ENCODE data around the gene CACNA2D3.

Gene CACNA2D3

GRCh38 chr3:54517424-54517823, 395.1 kb downstream of the CACNA2D3 start:
- Mint-ChIP-seq H3K9me3 (ENCODE audit: low read depth) (no peaks in the 10 kb centered on the region), H3K36me3 (no peaks in the 10 kb centered on the region), H3K27me3 (no peaks in the 10 kb centered on the region), H3K4me3 (no peak overlapping the region), H3K4me1 (ENCODE audit: low read depth) (no peaks in the 10 kb centered on the region), H3K27ac (no peak overlapping the region)

GRCh38 chr3:54518011-54518675, 395.8 kb downstream of the CACNA2D3 start:
- Mint-ChIP-seq H3K36me3 (no peaks in the 10 kb centered on the region), H3K27me3 (no peaks in the 10 kb centered on the region), H3K4me3 (no peak overlapping the region), H3K4me1 (ENCODE audit: low read depth) (no peaks in the 10 kb centered on the region), H3K27ac (no peak overlapping the region), H3K9me3 (ENCODE audit: low read depth) (peaks cover under 1% of the 10 kb centered on the region)

- peaks cover 14% of the 10 kb centered on the region for H3K9me3 Mint-ChIP-seq (ENCODE audit: low read depth)
- H3K4me3 Mint-ChIP-seq = no peak overlapping the region
- H3K27ac Mint-ChIP-seq = no peak overlapping the region
Measured at GRCh38 chr3:54519493-54519892, 397.1 kb downstream of the CACNA2D3 start.

GRCh38 chr3:54520060-54520459, 397.7 kb downstream of the CACNA2D3 start:
- no peaks in the 10 kb centered on the region for H3K36me3 Mint-ChIP-seq
- no peaks in the 10 kb centered on the region for H3K27me3 Mint-ChIP-seq
- peaks cover 14% of the 10 kb centered on the region for H3K9me3 Mint-ChIP-seq (ENCODE audit: low read depth)
- H3K27ac Mint-ChIP-seq = no peak overlapping the region
- no peak overlapping the region for H3K4me3 Mint-ChIP-seq
- no peaks in the 10 kb centered on the region for H3K4me1 Mint-ChIP-seq (ENCODE audit: low read depth)

More at GRCh38 chr3:54519493-54519892, 397.1 kb downstream of the CACNA2D3 start:
- Mint-ChIP-seq H3K4me1 (ENCODE audit: low read depth) (no peaks in the 10 kb centered on the region), H3K27me3 (no peaks in the 10 kb centered on the region), H3K36me3 (no peaks in the 10 kb centered on the region)

GRCh38 chr3:54527521-54527920, 405.2 kb downstream of the CACNA2D3 start:
- peaks cover 27% of the 10 kb centered on the region for H3K9me3 Mint-ChIP-seq (ENCODE audit: low read depth)
- peaks cover 2% of the 10 kb centered on the region for H3K27me3 Mint-ChIP-seq
- H3K27ac Mint-ChIP-seq = no peak overlapping the region
- H3K4me1 Mint-ChIP-seq (ENCODE audit: low read depth) = no peaks in the 10 kb centered on the region
- no peaks in the 10 kb centered on the region for H3K36me3 Mint-ChIP-seq
- no peak overlapping the region for H3K4me3 Mint-ChIP-seq

GRCh38 chr3:54527953-54528352, 405.6 kb downstream of the CACNA2D3 start:
- H3K27ac Mint-ChIP-seq = no peak overlapping the region
- H3K4me3 Mint-ChIP-seq = no peak overlapping the region
- no peaks in the 10 kb centered on the region for H3K36me3 Mint-ChIP-seq
- no peaks in the 10 kb centered on the region for H3K4me1 Mint-ChIP-seq (ENCODE audit: low read depth)
- H3K27me3 Mint-ChIP-seq = peaks cover 2% of the 10 kb centered on the region
- peaks cover 27% of the 10 kb centered on the region for H3K9me3 Mint-ChIP-seq (ENCODE audit: low read depth)

- H3K9me3 Mint-ChIP-seq (ENCODE audit: low read depth) = peaks cover 22% of the 10 kb centered on the region
- H3K4me3 Mint-ChIP-seq = no peak overlapping the region
- H3K36me3 Mint-ChIP-seq = no peaks in the 10 kb centered on the region
- no peaks in the 10 kb centered on the region for H3K4me1 Mint-ChIP-seq (ENCODE audit: low read depth)
- peaks cover 2% of the 10 kb centered on the region for H3K27me3 Mint-ChIP-seq
- H3K27ac Mint-ChIP-seq = no peak overlapping the region
Measured at GRCh38 chr3:54528668-54529067, 406.3 kb downstream of the CACNA2D3 start.

GRCh38 chr3:54530091-54530490, 407.7 kb downstream of the CACNA2D3 start:
- Mint-ChIP-seq H3K4me1 (ENCODE audit: low read depth) (no peaks in the 10 kb centered on the region), H3K36me3 (no peaks in the 10 kb centered on the region), H3K9me3 (ENCODE audit: low read depth) (peaks cover 13% of the 10 kb centered on the region), H3K27me3 (peaks cover 2% of the 10 kb centered on the region), H3K27ac (no peak overlapping the region), H3K4me3 (no peak overlapping the region)

GRCh38 chr3:54530944-54531343, 408.6 kb downstream of the CACNA2D3 start:
- Mint-ChIP-seq H3K9me3 (ENCODE audit: low read depth) (peaks cover 8% of the 10 kb centered on the region), H3K36me3 (no peaks in the 10 kb centered on the region), H3K27ac (no peak overlapping the region), H3K4me3 (no peak overlapping the region), H3K27me3 (peaks cover 2% of the 10 kb centered on the region), H3K4me1 (ENCODE audit: low read depth) (no peaks in the 10 kb centered on the region)

GRCh38 chr3:54531741-54532140, 409.4 kb downstream of the CACNA2D3 start:
- no peak overlapping the region for H3K4me3 Mint-ChIP-seq
- peaks cover 2% of the 10 kb centered on the region for H3K27me3 Mint-ChIP-seq
- H3K9me3 Mint-ChIP-seq (ENCODE audit: low read depth) = peaks cover 5% of the 10 kb centered on the region
- no peaks in the 10 kb centered on the region for H3K4me1 Mint-ChIP-seq (ENCODE audit: low read depth)
- no peaks in the 10 kb centered on the region for H3K36me3 Mint-ChIP-seq
- H3K27ac Mint-ChIP-seq = no peak overlapping the region

GRCh38 chr3:54533856-54534255, 411.5 kb downstream of the CACNA2D3 start:
- Mint-ChIP-seq H3K27ac (no peak overlapping the region), H3K9me3 (ENCODE audit: low read depth) (no peaks in the 10 kb centered on the region), H3K27me3 (peaks cover 2% of the 10 kb centered on the region), H3K4me1 (ENCODE audit: low read depth) (no peaks in the 10 kb centered on the region), H3K4me3 (no peak overlapping the region), H3K36me3 (no peaks in the 10 kb centered on the region)

- H3K4me3 Mint-ChIP-seq = no peak overlapping the region
- H3K27ac Mint-ChIP-seq = no peak overlapping the region
- H3K9me3 Mint-ChIP-seq (ENCODE audit: low read depth) = no peaks in the 10 kb centered on the region
Measured at GRCh38 chr3:54535619-54536018, 413.3 kb downstream of the CACNA2D3 start.

GRCh38 chr3:54536450-54536849, 414.1 kb downstream of the CACNA2D3 start:
- Mint-ChIP-seq H3K27me3 (peaks cover 2% of the 10 kb centered on the region), H3K9me3 (ENCODE audit: low read depth) (no peaks in the 10 kb centered on the region), H3K4me1 (ENCODE audit: low read depth) (no peaks in the 10 kb centered on the region), H3K36me3 (no peaks in the 10 kb centered on the region), H3K4me3 (no peak overlapping the region), H3K27ac (no peak overlapping the region)

More at GRCh38 chr3:54535619-54536018, 413.3 kb downstream of the CACNA2D3 start:
- H3K4me1 Mint-ChIP-seq (ENCODE audit: low read depth) = no peaks in the 10 kb centered on the region
- peaks cover 2% of the 10 kb centered on the region for H3K27me3 Mint-ChIP-seq
- H3K36me3 Mint-ChIP-seq = no peaks in the 10 kb centered on the region

GRCh38 chr3:54537506-54537905, 415.2 kb downstream of the CACNA2D3 start:
- H3K36me3 Mint-ChIP-seq = no peaks in the 10 kb centered on the region
- no peaks in the 10 kb centered on the region for H3K27me3 Mint-ChIP-seq
- no peak overlapping the region for H3K4me3 Mint-ChIP-seq
- H3K9me3 Mint-ChIP-seq (ENCODE audit: low read depth) = no peaks in the 10 kb centered on the region
- H3K27ac Mint-ChIP-seq = no peak overlapping the region
- H3K4me1 Mint-ChIP-seq (ENCODE audit: low read depth) = no peaks in the 10 kb centered on the region

GRCh38 chr3:54538346-54538745, 416.0 kb downstream of the CACNA2D3 start:
- Mint-ChIP-seq H3K27me3 (no peaks in the 10 kb centered on the region), H3K27ac (no peak overlapping the region), H3K4me1 (ENCODE audit: low read depth) (no peaks in the 10 kb centered on the region), H3K9me3 (ENCODE audit: low read depth) (no peaks in the 10 kb centered on the region), H3K4me3 (no peak overlapping the region), H3K36me3 (no peaks in the 10 kb centered on the region)

GRCh38 chr3:54541369-54541768, 419.0 kb downstream of the CACNA2D3 start:
- Mint-ChIP-seq H3K36me3 (no peaks in the 10 kb centered on the region), H3K27ac (no peak overlapping the region), H3K4me1 (ENCODE audit: low read depth) (no peaks in the 10 kb centered on the region), H3K27me3 (no peaks in the 10 kb centered on the region), H3K9me3 (ENCODE audit: low read depth) (no peaks in the 10 kb centered on the region), H3K4me3 (no peak overlapping the region)
